Measurements from ENCODE around the gene ASB2. TPM values are rescaled to one million over a fixed set of nuclear protein-coding genes. Genes with fewer than 3 reads are reported as not detected.

The ASB2 gene
- total RNA-seq, 4 donors from 2014 or later: 0.60 to 2.1 (median 1.8) TPM; not detected in 1

DNA sequence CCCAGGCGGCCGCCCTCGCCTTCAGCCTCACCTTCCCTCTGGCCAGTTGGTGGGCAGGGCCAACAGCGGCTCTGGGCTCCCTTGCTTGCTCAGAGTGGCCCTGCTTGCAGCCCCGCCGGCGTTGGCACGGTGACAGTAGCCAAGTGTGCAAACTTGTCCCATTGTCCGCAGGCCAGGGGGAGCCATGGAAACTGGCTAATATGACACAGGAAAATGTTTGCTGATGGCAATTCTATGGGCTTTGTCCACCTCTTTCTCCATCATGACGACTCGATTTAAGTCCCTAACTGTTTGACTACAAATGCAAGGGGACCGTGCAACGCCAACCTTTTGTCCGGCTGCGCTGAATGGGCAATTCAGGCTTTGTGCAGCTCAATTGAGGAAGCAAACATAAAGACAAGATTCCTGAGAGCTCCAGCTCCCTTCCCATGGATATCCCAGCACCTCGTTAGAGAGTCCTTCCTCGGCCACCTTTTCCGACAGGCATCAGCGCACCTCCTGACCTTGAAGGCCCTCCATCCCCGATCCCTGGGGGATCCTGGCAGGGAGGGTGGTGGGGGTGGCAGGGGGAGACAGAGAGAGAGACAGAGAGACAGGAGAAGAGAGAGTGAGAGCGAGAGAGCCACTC, 50.0 kb downstream of the ASB2 start:
- no peaks in the 10 kb centered on the region for H3K9me3 ChIP-seq
- H3K4me1 ChIP-seq: peaks cover 0 to 4% (median 0%) of the 10 kb centered on the region in 4 donors
- no peak overlapping the region for H3K4me3 ChIP-seq
- 59 to 66% methylated on average over 21 of the region's 21 CpGs for WGBS, 2 donors
- H3K36me3 ChIP-seq: no peaks in the 10 kb centered on the region
- TF ChIP-seq EP300 (IDR thresholded peaks at IDR 0.05) (no peak), POLR2A (IDR thresholded peaks at IDR 0.05) (no peak)
- TF ChIP-seq, protein P1, sequence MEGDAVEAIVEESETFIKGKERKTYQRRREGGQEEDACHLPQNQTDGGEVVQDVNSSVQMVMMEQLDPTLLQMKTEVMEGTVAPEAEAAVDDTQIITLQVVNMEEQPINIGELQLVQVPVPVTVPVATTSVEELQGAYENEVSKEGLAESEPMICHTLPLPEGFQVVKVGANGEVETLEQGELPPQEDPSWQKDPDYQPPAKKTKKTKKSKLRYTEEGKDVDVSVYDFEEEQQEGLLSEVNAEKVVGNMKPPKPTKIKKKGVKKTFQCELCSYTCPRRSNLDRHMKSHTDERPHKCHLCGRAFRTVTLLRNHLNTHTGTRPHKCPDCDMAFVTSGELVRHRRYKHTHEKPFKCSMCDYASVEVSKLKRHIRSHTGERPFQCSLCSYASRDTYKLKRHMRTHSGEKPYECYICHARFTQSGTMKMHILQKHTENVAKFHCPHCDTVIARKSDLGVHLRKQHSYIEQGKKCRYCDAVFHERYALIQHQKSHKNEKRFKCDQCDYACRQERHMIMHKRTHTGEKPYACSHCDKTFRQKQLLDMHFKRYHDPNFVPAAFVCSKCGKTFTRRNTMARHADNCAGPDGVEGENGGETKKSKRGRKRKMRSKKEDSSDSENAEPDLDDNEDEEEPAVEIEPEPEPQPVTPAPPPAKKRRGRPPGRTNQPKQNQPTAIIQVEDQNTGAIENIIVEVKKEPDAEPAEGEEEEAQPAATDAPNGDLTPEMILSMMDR (IDR thresholded peaks at IDR 0.05): no peak
- H3K27me3 ChIP-seq: no peaks in the 10 kb centered on the region
- DNase-seq (ENCODE audit: low spot score in 2 of 2): no peak
- H3K27ac ChIP-seq: no peak overlapping the region

DNA sequence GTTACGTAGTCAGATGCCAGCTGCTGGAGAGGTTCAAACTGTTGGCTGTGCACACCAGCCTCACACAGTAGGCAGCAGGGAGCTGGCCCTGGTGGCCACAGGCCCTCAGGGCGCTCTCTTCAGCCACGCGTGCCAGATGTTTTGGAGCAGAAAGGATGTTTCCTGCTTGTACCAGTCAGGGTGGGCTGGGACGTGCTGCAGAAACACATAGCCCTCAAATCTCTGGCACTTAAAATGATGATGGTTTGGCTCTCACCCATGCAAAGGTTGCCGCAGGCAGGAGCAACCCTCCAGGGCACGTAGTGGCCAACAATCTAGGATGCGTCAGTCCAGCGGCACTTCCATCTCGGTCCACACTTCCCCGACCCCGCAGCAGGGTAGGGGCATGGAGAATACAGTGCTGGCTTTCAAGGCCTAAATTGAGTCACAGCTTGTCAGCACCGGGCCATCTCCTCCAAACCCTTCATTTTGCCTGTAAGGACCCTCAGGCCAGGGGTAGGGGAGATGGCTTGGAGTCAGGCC, 50.9 kb downstream of the ASB2 start:
- 83 to 96% methylated on average over 12 of the region's 13 CpGs for WGBS, 2 donors
- Histone ChIP-seq H3K9me3 (no peaks in the 10 kb centered on the region), H3K27ac (no peak overlapping the region)

DNA sequence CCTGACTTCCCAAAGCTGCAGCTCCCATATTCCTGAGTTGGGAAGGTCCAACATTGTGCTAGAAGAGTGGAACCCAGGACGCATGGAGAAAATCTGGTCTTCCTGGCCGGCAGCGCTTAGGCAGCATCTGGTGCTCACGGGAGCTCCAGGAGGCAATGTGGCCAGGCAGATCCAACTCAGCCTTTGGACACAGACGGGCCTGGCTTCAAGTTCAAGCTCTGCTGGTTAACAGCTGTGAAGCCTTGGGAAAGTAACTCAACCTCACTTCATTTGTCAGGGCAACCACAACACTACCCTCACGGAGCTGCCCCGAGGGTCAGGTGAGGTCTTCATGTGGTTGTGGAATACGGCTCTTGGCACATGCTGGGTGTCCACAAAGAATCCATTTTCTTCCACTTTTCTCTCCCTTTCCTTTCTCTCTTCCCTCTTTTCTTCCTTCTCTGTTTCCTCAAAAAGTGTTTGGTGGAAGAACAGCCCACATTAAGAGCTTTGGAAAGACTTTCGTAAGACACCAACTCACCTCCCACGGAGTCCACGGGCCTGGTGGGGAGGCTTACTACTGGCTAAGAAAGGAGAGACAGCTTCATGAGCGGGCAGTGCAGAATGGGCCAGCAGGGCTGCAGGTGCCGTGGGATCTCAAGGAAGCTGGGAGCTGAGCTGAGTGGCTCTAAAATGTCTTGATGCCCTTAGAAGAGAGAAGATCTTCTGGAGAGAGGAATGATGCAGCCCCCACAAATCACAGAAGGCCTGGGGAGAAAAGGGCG, 51.6 kb downstream of the ASB2 start:
- TF ChIP-seq EP300 (IDR thresholded peaks at IDR 0.05): no peak
- no peak for TF ChIP-seq POLR2A (IDR thresholded peaks at IDR 0.05)
- TF ChIP-seq, protein P1 (IDR thresholded peaks at IDR 0.05): no peak
- H3K4me3 ChIP-seq: no peak overlapping the region
- H3K27me3 ChIP-seq: no peaks in the 10 kb centered on the region
- 85 to 89% methylated on average over 14 of the region's 14 CpGs for WGBS, 2 donors
- H3K27ac ChIP-seq: no peak overlapping the region
- H3K36me3 ChIP-seq: no peaks in the 10 kb centered on the region
- peaks cover 0 to 4% (median 0%) of the 10 kb centered on the region in 4 donors for H3K4me1 ChIP-seq
- DNase-seq (ENCODE audit: low spot score in 2 of 2): no peak
- peaks cover 0 to 1% (median 0%) of the 10 kb centered on the region in 4 donors for H3K9me3 ChIP-seq

More for the DNA sequence above, 50.9 kb downstream of the ASB2 start:
- no peaks in the 10 kb centered on the region for H3K36me3 ChIP-seq
- no peak for TF ChIP-seq EP300 (IDR thresholded peaks at IDR 0.05)
- TF ChIP-seq, protein P1 (IDR thresholded peaks at IDR 0.05): no peak
- no peak for TF ChIP-seq POLR2A (IDR thresholded peaks at IDR 0.05)
- H3K27me3 ChIP-seq: no peaks in the 10 kb centered on the region
- no peak overlapping the region for H3K4me3 ChIP-seq
- peaks cover 0 to 4% (median 0%) of the 10 kb centered on the region in 4 donors for H3K4me1 ChIP-seq
- DNase-seq (ENCODE audit: low spot score in 2 of 2): no peak

DNA sequence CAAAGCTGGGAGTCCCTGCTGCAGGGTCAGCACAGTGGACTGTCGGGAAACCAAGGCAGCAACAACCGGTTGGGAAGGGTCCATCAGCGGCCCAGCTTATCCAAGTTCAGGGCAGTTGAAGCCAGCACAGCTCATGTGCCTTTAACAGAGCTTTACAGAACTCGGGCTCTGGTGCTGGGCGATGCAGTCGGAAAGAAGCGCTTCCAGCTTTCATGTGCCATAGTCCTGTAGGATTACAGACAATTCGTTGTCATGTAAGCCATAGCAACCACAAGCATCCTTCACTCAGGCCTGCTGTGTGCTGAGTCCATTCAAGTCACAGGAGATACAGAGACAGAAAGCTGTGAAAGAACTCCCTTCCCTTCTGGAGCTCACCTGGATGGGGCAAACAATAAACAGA, 52.7 kb downstream of the ASB2 start:
- Histone ChIP-seq H3K27ac (no peak overlapping the region), H3K9me3 (peaks cover 0 to 13% (median 2%) of the 10 kb centered on the region in 4 donors), H3K27me3 (no peaks in the 10 kb centered on the region), H3K4me1 (peaks cover 0 to 4% (median 0%) of the 10 kb centered on the region in 4 donors), H3K36me3 (no peaks in the 10 kb centered on the region), H3K4me3 (no peak overlapping the region)
- no peak for DNase-seq (ENCODE audit: low spot score in 2 of 2)
- TF ChIP-seq EP300 (IDR thresholded peaks at IDR 0.05): no peak
- 78 to 83% methylated on average over 8 of the region's 8 CpGs for WGBS, 2 donors

DNA sequence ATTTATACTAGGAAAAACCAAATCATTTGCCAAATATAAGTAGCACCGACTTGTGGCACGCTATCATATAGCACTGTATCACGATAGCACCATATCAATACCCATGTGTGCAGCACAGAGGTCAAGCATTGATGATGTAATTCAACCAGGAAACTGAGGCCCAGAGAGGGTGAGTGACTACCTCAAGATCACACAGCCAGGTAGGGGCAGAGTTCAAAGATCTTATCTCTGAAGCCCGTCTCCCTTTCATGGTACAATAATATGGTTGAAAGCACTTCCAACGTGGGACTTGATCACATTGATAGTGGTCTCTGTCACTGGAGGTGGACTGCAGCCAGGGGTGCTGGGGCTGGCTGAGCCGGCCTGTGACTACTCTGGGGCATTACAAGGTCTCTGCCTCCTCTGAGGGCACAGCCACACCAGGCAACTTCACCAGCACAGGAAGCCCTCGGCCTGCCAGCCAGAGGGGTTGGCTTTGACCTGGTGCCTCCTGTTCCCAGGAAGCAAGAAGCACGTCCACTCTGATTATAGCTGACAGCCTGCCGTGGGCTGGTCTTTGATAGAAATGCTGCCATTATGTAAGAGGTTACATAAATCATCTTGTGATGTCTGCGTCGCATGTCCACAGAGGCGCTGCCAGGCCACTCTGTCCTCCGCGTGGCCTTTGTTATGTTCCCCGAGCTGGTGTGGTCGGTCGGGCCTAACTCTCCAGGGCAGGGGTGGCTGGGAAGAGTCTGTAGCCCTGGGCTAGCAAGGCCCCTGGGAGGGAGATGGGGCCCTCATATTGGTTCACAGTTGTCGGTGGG, 55.2 kb downstream of the ASB2 start:
- H3K4me1 ChIP-seq: peaks cover 0 to 1% (median 0%) of the 10 kb centered on the region in 4 donors
- no peaks in the 10 kb centered on the region for H3K27me3 ChIP-seq
- no peaks in the 10 kb centered on the region for H3K36me3 ChIP-seq
- peaks cover 0 to 13% (median 2%) of the 10 kb centered on the region in 4 donors for H3K9me3 ChIP-seq
- no peak overlapping the region for H3K27ac ChIP-seq
- no peak for DNase-seq (ENCODE audit: low spot score in 2 of 2)
- no peak for TF ChIP-seq POLR2A (IDR thresholded peaks at IDR 0.05)
- TF ChIP-seq, protein P1 (IDR thresholded peaks at IDR 0.05): no peak
- no peak for TF ChIP-seq EP300 (IDR thresholded peaks at IDR 0.05)
- no peak overlapping the region for H3K4me3 ChIP-seq
- WGBS, 2 donors: 69 to 88% methylated on average over 6 to 12 of the region's 18 CpGs
